ENCODE results near the gene BACH2.
"Not testable (repeated sequence)": the region's sequence is repeated elsewhere in the genome, so short reads cannot be mapped to it uniquely, and the experiment has no call there.

BACH2 gene

GRCh38 chr6:90180526-90180925, 116.1 kb downstream of the BACH2 start:
- DNase-seq: no peak

DNA sequence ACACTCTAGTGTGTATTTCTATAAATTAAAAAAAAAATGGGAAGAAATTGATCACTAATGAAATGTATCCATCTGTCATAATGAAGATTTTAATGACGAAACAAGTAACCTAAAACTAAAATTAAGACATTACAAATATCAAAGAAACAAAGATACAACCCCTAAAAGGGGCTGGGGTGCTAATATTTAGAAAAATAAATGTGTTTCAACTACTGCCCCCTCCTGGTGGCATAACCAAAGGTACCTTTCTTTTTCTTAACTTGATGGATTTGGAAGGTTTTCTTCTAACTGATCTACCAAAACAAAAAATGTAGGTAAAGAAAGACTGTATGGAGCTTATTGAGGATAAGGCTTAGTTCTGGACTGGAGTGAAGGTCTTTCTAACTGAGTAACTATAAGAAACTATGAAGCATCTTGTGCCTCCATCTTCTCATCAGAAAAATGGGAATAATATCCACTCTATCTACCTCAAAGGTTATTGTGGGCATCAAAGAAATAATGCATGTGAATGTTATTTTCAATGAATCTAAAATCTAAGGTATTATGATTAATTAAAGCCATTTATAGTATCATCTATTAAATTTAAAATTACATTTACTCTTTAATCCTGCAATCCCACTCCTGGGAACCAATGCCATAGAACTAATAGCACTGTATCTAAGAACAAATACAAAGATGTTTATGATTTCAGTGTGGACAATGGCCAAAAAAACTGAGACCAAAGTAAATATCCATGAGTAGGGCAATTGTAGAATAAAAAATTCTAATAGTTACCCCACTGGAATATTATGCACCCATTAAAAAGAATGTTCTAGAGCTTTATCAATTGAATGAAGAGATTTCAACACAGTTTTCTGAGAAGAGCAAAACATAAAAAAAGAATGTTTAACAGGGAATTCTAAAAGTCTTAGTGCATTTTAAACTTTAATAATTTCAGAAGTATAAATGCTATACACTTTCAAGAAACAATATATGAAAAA, 117.2 kb downstream of the BACH2 start:
- no peak for DNase-seq

GRCh38 chr6:90178384-90178855, 118.2 kb downstream of the BACH2 start:
- DNase-seq: no peak

DNA sequence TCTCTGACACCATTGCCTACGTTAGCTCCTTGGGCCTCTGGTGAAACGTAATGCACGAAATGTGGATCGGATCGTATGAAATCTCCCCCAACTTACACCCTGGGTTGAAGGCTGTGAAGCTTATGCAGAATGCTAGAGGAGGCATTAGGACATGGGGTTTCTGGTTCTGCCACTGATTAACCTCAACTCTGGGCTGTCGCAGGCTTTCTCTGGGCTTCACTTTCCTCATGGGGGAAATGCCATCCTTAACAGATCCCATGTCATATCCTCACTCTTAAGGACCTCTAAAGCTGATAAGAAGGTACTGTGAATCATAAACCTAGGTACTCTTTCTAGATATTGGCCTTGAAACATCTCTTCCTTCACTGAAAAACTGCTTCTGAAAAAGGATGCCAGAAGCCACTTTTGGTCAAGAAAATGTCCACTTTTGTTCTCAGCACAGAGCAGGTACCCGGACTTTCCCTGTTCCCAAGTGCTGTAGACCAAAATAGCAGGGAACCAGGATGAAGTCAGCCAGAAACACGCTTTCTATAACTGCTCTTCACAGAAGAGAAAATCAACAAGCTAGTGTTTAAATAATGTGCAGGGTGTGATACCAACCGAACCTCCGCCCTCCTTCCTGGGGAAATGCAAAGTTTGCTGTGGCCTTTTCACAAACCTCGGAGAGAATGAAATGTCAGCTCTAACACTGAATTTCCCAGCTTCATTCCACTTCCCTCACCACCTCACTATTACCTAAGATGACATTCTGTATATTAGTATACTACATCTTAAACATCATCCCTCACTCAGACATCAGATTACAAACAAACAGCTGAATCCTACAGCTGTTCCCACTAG, 118.9 kb downstream of the BACH2 start:
- DNase-seq: no peak

DNA sequence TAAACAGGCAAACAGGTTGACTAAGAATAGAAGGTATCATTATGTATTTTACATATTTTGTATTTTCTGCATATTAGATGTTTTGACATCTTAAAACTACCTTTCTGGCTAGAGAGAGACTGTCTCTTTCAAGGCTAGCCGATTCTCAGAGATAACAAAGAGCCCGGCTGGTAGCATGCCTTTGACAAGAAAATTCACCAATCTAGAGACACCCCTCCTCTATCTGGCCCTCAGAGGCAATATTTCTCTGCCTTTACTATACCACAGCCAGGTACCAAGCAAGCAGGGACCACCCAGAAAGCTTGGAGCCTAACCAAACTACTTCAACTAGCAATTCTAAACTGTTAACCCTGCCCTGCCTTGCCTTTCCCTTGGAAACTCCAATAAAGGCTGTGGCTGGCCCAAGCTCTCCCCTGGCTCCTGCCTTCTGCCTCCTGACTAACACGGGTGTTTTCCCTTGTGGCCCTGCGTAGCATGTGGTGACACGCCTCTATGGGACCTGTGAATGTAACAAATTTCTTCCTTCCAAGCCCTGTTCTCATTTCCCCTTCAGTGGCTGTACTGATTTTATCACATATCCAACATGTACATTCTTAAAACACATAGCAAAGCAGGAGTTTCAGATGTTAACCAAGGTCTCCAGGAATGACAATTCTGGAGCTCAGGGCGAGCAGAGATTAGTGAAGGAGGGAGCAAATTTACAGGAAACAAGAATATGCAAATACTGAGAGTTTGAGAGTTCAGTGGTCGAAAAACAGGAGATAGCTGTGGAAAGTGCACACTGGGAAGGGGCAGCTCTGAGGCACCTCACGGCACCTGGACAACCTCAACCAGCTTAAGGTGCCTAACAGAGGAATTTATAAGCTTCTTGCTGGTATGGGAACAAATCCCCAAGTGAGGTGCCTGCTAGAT, 120.8 kb downstream of the BACH2 start:
- no peak for DNase-seq

- no peak for DNase-seq
Observed at GRCh38 chr6:90173262-90173925, 123.2 kb downstream of the BACH2 start.

GRCh38 chr6:90170601-90171000, 126.0 kb downstream of the BACH2 start:
- no peak for DNase-seq

- no peak for DNase-seq
Observed at GRCh38 chr6:90169374-90169773, 127.3 kb downstream of the BACH2 start.

DNA sequence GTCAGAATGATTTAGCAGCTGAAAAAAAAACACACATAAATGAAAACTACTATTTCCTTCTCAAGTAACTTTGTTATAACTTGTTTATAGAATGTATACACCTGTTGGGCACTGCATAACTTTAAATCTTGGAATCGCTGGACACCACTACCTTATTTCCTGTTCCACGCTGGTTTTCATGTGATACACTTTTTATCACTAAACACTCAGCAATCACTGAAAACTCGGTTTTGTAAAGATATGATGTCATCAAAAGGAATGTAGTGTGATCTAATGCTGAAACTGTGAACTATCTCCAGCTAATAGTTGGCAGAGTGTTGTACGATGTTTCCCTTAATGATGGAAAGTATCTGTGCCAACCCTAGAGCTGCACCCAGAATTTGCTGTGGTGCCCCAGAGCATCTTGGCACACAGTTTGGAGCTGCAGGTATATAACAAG, 127.9 kb downstream of the BACH2 start:
- no peak for DNase-seq

DNA sequence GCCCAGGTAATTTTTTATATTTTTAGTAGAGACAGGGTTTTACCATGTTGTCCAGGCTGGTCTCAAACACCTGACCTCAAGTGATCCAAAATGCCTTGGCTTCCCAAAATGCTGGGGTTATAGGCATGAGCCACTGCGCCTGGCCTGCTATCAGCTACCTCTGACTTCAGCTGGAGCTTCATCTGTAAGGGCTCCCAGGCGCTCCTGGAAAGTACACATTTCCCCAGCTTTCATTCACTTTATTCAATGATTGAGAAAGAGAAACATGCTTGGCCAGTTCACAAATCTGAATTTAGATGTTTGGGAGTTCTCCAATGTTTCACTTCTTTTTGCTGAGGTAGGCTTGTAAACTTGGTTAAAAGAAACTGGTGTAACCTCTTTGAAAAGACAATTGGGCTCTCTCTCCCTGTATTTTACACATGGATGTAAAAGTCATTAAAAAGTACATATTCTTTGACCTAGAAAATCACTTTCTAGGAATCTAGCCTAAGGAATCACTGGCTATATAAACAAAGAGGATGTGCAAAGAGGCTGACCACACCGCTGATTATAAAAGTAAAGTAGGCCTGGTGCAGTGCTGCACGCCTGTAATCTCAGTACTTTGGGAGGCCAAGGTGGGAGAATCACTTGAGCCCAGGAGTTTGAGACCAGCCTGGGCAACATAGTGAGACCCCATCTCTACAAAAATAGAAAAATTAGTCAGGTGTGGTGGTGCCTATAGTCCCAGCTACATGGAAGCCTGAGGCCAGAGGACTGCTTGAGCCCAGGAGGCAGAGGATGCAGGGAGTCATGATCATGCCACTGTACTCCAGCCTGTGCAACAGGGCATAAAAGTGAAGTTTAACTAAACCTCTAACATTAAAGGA, 128.9 kb downstream of the BACH2 start:
- DNase-seq: no peak

GRCh38 chr6:90166155-90166924, 130.3 kb downstream of the BACH2 start:
- not testable (repeated sequence) for DNase-seq

DNA sequence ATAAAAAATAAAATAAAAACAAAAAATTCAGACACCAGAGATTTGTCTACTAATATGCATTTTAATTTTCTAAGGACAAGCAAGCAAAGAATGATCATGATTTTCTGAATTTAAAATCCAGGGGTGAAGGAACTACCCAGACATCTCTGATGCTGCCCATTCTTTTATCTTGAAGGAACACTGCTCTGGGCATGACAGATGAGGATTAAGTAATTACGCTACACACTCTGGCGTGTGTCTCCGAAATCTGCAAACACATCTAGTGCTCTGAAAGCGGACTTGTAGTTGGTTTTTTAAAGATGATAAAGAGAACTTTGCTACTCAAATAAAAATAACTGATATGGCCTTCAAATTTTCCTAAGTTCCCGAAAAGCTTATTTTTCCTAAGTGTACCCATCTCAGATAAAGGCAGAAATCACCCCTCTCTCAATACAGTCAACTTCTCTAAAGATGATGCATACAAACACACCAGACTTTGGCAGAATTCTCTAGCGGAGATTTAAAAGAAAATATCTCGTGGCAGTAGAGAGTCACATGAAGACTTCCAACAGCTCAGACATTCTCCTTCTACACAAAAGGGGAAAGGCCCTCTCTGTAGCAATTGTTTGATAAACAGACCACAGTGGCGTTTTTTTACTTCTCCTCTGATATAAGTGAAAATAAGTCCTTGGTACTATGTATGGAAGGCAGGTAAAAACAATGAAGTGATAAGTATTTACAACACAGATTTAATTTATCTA, 133.8 kb downstream of the BACH2 start:
- no peak for DNase-seq

GRCh38 chr6:90160013-90160412, 136.6 kb downstream of the BACH2 start:
- DNase-seq: no peak

DNA sequence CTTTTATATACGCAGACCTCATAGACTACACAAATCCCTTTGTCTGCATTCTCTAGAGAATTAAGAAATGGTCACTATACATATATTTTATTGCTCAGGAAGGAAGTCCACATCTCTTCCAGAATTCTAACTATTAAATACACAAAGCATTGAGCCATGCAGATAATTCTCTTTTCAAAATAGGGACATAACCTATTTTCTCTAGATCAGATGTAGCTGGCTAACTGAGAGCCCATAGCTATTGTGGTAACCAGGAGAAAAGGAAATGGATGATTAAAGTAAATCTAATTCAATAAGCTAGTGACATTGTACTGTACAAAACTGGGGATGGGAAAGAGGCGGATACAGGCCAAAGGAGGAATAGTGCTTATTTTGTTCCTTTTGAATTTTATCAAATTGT, 137.2 kb downstream of the BACH2 start:
- no peak for DNase-seq

DNA sequence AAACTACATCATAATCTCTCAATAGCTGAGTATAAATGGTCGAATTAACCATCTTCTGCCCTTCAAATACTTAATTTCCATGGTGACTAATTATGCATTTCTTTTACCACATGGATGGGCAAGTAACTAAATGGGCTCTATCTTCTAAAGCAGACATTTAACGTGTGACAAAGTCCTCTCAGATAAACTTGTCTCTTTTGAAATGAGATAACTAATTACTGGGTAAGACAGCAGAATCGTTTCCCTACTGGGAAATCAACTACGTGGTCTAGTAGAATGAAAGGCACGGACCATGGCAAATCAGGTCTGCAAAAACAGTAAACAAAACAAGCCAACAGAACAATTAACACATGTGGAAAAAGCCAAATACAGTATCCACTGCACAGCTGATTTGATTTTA, 137.7 kb downstream of the BACH2 start:
- DNase-seq: no peak

DNA sequence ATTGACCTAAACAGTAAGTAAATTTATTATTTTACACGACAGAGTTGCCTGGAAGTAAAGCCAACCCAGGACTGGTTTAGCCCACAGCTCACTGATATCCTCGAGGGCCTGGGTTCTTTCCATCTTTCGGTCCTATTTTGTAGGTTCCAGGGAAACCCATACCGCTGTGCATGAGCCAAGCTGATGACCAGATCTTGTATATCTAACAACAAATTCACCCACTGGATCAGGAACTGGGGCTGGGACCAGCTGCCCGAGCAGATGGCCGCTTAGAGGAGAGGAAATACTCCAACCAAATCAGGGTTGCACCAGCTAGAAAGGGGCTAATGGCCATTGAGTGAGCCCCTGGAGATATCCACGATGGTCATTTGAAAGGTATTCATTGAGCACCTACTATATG, 139.2 kb downstream of the BACH2 start:
- peak in 1 of 2 experiments; percentile 15 for DNase-seq

DNA sequence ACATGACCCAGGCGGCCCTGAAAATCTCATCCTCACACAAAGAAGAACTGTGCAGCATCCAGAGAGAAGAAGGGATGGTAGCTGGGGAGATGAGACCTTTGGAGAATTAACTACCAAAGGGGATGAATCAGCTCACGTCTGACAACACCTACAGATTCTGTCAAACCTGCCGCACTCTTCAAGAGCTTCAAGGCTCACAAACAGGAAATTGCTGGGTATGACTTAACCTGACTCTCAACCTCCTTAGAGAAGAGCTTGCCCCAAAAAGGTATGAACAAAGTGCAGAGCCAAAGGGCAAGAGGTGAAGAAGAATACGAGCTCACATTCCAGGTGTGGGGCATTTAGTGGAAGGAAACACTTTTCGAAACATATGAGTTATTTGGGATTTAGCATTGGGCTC, 139.8 kb downstream of the BACH2 start:
- no peak for DNase-seq

DNA sequence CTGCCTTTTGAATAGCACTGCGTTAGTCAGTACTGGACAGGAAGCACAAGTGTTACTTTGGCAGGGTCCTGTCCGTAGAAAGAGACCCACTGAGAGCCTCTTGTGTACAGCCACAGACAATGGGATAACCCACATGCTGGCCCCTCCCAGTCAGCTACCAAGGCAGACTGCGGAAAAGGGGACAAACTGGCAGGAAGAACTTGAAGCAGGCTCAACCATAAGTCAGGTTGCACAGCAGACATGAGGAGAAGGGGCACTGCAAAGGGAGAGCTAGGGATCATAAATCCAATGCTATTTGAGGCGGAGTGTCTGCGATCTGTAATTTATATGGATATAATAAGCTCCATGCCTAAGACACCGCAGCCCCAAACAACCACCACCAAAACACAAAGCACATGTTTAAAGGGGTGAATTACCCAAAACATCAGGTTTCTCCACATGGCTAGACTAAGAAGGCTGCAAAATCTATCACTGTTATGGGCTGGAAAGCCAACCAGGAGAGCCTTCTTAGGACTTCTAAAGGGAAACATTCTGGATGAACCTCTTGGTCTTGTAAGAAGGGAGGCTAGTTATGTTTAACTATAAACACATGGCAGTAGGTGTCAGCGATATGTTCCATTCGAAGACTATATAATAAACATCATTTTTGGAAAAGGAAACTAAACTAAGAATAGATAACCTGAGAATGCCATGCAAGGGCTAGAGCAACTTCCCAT, 141.7 kb downstream of the BACH2 start:
- no peak for DNase-seq

Measured in cerebellar nuclear complex (tissue), 1 donor.